Hindlimb muscle (tissue), 1 donor: ENCODE results near the gene AGPAT1. TPM values are rescaled to one million over a fixed set of nuclear protein-coding genes. Genes with fewer than 3 reads are reported as not detected.
"Not testable (repeated sequence)": the region's sequence is repeated elsewhere in the genome, so short reads cannot be mapped to it uniquely, and the experiment has no call there.

Source experiments
- DNase-seq: peaks from one replicate; pipeline ENCODE4 v3.0.0-alpha.2; 2013
- polyA plus RNA-seq: library from polyadenylated mRNA; unstranded; fragments of 120-200 nt; gene quantifications from one replicate; pipeline ENCODE4 v1.2.1, GENCODE V29; 2013; ENCODE audit not compliant: insufficient read length

AGPAT1 gene
- polyA plus RNA-seq, 1 donor: 66.1 TPM

- not testable (repeated sequence) for DNase-seq
Measured at GRCh38 chr6:32186151-32186840, 10.4 kb upstream of the AGPAT1 start.

- peak; percentile 61 for DNase-seq
Measured at GRCh38 chr6:32185681-32186131, 9.8 kb upstream of the AGPAT1 start.

- no peak for DNase-seq
Measured at GRCh38 chr6:32184084-32184640, 8.3 kb upstream of the AGPAT1 start, which contains the start of gene AGER. Gene AGER, minus strand, starts transcription at chr6:32184253. Its CDS starts 31 bp downstream, at chr6:32184222.

- no peak for DNase-seq
Measured at GRCh38 chr6:32183483-32184083, 7.7 kb upstream of the AGPAT1 start.

GRCh38 chr6:32183030-32183429, 7.1 kb upstream of the AGPAT1 start:
- no peak for DNase-seq

GRCh38 chr6:32182555-32182981, 6.7 kb upstream of the AGPAT1 start:
- DNase-seq: no peak

- no peak for DNase-seq
Measured at GRCh38 chr6:32181915-32182529, 6.1 kb upstream of the AGPAT1 start.

- DNase-seq: no peak
Measured at GRCh38 chr6:32181148-32181702, 5.3 kb upstream of the AGPAT1 start.

- DNase-seq: no peak
Measured at GRCh38 chr6:32179766-32180405, 4.0 kb upstream of the AGPAT1 start.

- DNase-seq: no peak
Measured at GRCh38 chr6:32178547-32179440, 2.9 kb upstream of the AGPAT1 start.

- DNase-seq: peak; percentile 99
Measured at GRCh38 chr6:32177788-32178546, 2.1 kb upstream of the AGPAT1 start, which contains the start of gene RNF5. Gene RNF5, plus strand, starts transcription at chr6:32178405. Its CDS starts 107 bp downstream, at chr6:32178512.

- no peak for DNase-seq
Measured at GRCh38 chr6:32177183-32177787, 1.4 kb upstream of the AGPAT1 start.

- DNase-seq: no peak
Measured at GRCh38 chr6:32176476-32177182, 745 bp upstream of the AGPAT1 start.

GRCh38 chr6:32175322-32175710, 568 bp downstream of the AGPAT1 start:
- DNase-seq: no peak

- DNase-seq: no peak
Measured at GRCh38 chr6:32174416-32174815, 1.5 kb downstream of the AGPAT1 start.

- no peak for DNase-seq
Measured at GRCh38 chr6:32173051-32173727, 2.7 kb downstream of the AGPAT1 start.

GRCh38 chr6:32171234-32171633, 4.7 kb downstream of the AGPAT1 start:
- no peak for DNase-seq

- no peak for DNase-seq
Measured at GRCh38 chr6:32170294-32170693, 5.6 kb downstream of the AGPAT1 start.
